ENCODE results near the gene TBC1D14.

DNA sequence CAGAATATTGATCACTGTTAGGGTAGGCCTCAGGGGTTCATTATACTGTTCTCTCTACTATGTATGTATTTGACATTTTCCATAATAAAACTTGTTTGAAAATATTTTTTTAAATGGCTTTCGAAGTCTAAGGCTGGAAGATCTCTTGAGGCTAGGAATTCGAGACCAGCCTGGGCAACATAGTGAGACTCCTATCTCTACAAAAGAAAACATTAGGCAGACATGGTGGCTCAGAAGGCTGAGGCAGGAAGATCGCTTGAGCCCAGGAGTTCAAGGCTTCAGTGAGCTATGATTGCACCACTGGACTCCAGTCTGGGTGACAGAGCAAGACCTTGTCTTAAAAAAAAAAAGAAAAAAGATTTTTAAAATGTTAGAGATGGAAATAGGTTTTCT lies 15.5 kb upstream of the TBC1D14 start:
- TF ChIP-seq POLR2A (IDR thresholded peaks at IDR 0.05; ENCODE audit: low read length): no peak
- TF ChIP-seq GATA1 (IDR thresholded peaks at IDR 0.05; ENCODE audit: low read depth, low read length): no peak

Measured in erythroblast (primary cell).